Measurements from ENCODE around the gene HAUS7.

- TF ChIP-seq, protein P1, sequence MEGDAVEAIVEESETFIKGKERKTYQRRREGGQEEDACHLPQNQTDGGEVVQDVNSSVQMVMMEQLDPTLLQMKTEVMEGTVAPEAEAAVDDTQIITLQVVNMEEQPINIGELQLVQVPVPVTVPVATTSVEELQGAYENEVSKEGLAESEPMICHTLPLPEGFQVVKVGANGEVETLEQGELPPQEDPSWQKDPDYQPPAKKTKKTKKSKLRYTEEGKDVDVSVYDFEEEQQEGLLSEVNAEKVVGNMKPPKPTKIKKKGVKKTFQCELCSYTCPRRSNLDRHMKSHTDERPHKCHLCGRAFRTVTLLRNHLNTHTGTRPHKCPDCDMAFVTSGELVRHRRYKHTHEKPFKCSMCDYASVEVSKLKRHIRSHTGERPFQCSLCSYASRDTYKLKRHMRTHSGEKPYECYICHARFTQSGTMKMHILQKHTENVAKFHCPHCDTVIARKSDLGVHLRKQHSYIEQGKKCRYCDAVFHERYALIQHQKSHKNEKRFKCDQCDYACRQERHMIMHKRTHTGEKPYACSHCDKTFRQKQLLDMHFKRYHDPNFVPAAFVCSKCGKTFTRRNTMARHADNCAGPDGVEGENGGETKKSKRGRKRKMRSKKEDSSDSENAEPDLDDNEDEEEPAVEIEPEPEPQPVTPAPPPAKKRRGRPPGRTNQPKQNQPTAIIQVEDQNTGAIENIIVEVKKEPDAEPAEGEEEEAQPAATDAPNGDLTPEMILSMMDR (IDR thresholded peaks at IDR 0.05) = no peak
- TF ChIP-seq EZH2 (IDR thresholded peaks at IDR 0.05) = no peak
Observed at GRCh38 chrX:153473126-153473525, 2.8 kb upstream of the HAUS7 start.
